Endothelial cell (in vitro differentiated cells): ENCODE measurements around the gene PGBD1. TPM values are rescaled to one million over a fixed set of nuclear protein-coding genes. Genes with fewer than 3 reads are reported as not detected.
A peak's percentile ranks its signal among the peaks of the same experiment; 100 is the strongest.

ENCODE experiments used
- DNase-seq: peaks from one replicate; pipeline ENCODE4 v3.0.0; 2021; ENCODE audit warnings: low spot score
- H3K27ac Mint-ChIP-seq: one replicate; pipeline ENCODE4 v1.8.0; 2021; ENCODE audit warnings: mixed read lengths, inconsistent platforms; ENCODE audit not compliant: unreplicated experiment
- H3K27me3 Mint-ChIP-seq: one replicate; pipeline ENCODE4 v1.8.0; 2021; ENCODE audit warnings: mild to moderate bottlenecking, moderate library complexity, mixed read lengths, inconsistent platforms; ENCODE audit not compliant: unreplicated experiment
- H3K36me3 Mint-ChIP-seq: one replicate; pipeline ENCODE4 v1.8.0; 2021; ENCODE audit warnings: mild to moderate bottlenecking, low read depth, mixed read lengths, inconsistent platforms; ENCODE audit not compliant: unreplicated experiment
- H3K4me1 Mint-ChIP-seq: one replicate; pipeline ENCODE4 v1.8.0; 2021; ENCODE audit warnings: mild to moderate bottlenecking, mixed read lengths, inconsistent platforms; ENCODE audit not compliant: unreplicated experiment
- H3K4me3 Mint-ChIP-seq: one replicate; pipeline ENCODE4 v1.8.0; 2021; ENCODE audit warnings: mild to moderate bottlenecking, mixed read lengths, inconsistent platforms; ENCODE audit not compliant: unreplicated experiment
- H3K9me3 Mint-ChIP-seq: one replicate; pipeline ENCODE4 v1.8.0; 2021; ENCODE audit warnings: mixed read lengths, inconsistent platforms; ENCODE audit not compliant: unreplicated experiment
- total RNA-seq: library from RNA; stranded (reverse); fragmentation: NEBNext Ultra II Directional; extraction: Animal tissue kit (Norgen Biotek cat#: 25700); gene quantifications from one replicate; pipeline ENCODE4 v1.2.1, GENCODE V29; 2021; ENCODE audit not compliant: unreplicated experiment
- TF ChIP-seq, protein P1 (sequence below): fragments of 200-600 bp; sonication (generic); IDR thresholded peaks from one replicate; pipeline ENCODE4 v1.5.0; 2021; ENCODE audit warnings: antibody characterized with exemption; ENCODE audit not compliant: unreplicated experiment

PGBD1 gene
- total RNA-seq, 1 donor from 2014 or later, result 9.7 TPM

DNA sequence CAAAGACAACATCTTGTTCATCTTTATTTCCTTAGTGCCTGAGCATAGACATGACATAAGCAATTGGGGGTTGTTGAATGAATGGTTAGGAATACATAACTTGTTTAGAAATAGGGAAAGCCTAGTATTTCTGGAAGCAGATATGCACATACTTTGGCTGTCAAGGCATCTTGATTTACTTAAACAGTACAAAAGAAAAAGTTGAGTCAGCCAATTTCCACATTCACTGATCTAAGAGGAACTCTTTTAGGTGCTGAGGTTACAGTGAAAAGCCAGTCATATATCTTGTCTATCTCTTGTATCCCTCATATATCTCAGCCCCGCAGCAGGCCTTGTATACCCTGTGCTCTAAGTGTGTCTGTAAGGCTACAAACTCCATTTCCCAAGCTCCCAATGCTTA is 40.9 kb upstream of the PGBD1 start:
- TF ChIP-seq, protein P1, sequence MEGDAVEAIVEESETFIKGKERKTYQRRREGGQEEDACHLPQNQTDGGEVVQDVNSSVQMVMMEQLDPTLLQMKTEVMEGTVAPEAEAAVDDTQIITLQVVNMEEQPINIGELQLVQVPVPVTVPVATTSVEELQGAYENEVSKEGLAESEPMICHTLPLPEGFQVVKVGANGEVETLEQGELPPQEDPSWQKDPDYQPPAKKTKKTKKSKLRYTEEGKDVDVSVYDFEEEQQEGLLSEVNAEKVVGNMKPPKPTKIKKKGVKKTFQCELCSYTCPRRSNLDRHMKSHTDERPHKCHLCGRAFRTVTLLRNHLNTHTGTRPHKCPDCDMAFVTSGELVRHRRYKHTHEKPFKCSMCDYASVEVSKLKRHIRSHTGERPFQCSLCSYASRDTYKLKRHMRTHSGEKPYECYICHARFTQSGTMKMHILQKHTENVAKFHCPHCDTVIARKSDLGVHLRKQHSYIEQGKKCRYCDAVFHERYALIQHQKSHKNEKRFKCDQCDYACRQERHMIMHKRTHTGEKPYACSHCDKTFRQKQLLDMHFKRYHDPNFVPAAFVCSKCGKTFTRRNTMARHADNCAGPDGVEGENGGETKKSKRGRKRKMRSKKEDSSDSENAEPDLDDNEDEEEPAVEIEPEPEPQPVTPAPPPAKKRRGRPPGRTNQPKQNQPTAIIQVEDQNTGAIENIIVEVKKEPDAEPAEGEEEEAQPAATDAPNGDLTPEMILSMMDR, result no peak
- no peak for DNase-seq
- no peak overlapping the region for H3K27ac Mint-ChIP-seq
- no peaks in the 10 kb centered on the region for H3K9me3 Mint-ChIP-seq
- no peaks in the 10 kb centered on the region for H3K4me1 Mint-ChIP-seq
- no peak overlapping the region for H3K4me3 Mint-ChIP-seq
- H3K36me3 Mint-ChIP-seq, result peaks cover 19% of the 10 kb centered on the region
- H3K27me3 Mint-ChIP-seq, result no peaks in the 10 kb centered on the region

DNA sequence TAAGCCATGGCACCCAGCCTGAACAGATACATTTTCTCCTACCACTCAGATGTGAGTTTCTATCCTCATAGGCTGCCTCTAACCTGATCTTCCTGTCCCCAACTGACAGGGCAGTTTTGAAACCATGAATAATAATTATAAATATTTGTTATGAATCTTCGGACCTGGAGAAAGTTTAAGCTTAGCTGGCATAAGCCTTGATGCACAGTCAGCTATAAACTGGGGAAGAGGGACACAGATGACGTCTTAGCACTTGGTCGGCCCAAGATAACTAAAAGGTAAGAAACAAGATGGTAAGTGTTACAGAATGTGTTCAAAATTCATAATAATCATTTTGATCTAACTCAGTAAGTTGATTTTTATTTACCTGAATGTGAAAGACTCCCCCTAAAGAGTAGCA is 37.4 kb upstream of the PGBD1 start:
- no peak for DNase-seq
- Mint-ChIP-seq H3K4me1 (no peaks in the 10 kb centered on the region), H3K27me3 (no peaks in the 10 kb centered on the region), H3K27ac (no peak overlapping the region), H3K9me3 (no peaks in the 10 kb centered on the region), H3K36me3 (peaks cover 18% of the 10 kb centered on the region), H3K4me3 (no peak overlapping the region)
- TF ChIP-seq, protein P1, result no peak

DNA sequence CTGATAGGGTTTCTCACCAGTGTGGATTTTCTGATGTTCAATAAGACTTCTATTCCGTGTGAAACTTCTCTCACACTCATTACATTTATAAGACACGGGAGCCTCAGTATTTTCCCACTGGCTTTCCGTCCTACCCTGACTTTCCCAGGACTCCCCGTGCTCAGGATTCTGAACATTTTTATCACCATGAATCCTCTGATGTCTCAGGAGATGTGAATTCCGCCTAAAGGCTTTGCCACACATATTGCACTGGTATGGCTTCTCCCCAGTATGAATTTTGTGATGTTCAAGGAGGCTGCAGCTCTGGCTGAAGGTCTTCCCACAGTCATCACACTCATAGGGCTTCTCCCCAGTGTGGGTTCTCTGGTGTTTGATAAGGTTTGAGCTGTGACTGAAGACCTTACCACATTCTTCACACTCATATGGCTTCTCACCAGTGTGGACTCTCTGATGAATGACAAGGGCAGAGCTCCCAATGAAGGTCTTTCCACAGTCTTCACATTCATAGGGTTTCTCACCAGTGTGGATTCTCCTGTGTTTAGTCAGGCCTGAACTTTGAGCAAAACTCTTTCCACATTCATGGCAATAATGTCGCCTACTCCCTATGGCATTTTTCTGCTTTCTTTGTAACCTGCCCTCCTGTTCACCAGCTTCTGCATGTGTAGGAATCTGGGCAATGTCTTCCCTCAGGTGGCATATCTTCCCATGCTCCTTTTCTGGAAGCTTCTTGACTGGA is 36.0 kb upstream of the PGBD1 start:
- DNase-seq, result no peak
- H3K9me3 Mint-ChIP-seq, result no peaks in the 10 kb centered on the region
- H3K4me1 Mint-ChIP-seq, result peaks cover under 1% of the 10 kb centered on the region
- TF ChIP-seq, protein P1, result no peak
- no peaks in the 10 kb centered on the region for H3K27me3 Mint-ChIP-seq
- H3K36me3 Mint-ChIP-seq, result peaks cover 18% of the 10 kb centered on the region
- H3K4me3 Mint-ChIP-seq, result no peak overlapping the region
- no peak overlapping the region for H3K27ac Mint-ChIP-seq

DNA sequence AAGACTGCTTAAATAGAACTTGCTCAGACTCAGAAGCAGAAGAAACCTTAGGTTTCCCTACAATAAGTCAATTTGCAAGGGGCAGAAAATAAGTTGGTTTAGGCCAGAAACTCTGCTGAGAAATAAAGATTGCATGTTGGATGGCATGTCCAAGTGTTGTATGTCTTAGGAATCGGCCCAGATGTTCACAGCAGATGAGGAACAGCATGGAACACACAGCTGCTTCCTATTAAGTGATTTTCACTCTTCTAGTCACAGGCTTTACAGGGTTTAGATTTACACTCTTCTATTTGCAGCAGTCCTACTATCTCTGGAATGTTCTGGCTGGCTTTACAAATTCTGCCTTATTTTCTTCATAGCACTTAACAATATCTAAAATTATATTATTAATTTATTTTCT is 32.5 kb upstream of the PGBD1 start:
- H3K36me3 Mint-ChIP-seq, result peaks cover 18% of the 10 kb centered on the region

DNA sequence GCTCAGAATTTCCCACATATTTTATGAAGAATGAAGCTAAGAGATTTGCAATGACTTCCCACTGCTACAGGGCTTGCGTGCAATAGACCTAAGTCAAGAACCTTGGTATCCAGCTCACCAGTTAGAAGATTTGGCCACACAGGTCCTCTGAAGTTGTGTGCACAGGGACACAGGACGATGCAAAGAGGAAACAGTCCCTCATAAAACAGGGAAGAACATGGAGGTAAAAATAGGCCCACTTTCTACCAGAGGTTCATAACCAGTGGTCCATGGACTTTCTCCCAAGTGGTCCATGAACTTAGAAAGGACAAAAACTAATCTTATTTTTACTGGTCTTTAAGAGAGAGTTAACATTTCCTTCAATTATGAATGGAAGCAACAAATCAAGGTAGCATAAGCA is 30.6 kb upstream of the PGBD1 start:
- TF ChIP-seq, protein P1, result no peak
- Mint-ChIP-seq H3K4me3 (peak overlapping the region; percentile 88), H3K36me3 (peaks cover 10% of the 10 kb centered on the region), H3K9me3 (no peaks in the 10 kb centered on the region), H3K27me3 (peaks cover 2% of the 10 kb centered on the region), H3K4me1 (peaks cover 13% of the 10 kb centered on the region), H3K27ac (no peak overlapping the region)
- DNase-seq, result no peak

More for the DNA sequence above, 32.5 kb upstream of the PGBD1 start:
- H3K27me3 Mint-ChIP-seq, result peaks cover 2% of the 10 kb centered on the region
- H3K4me3 Mint-ChIP-seq, result no peak overlapping the region
- no peak overlapping the region for H3K27ac Mint-ChIP-seq
- TF ChIP-seq, protein P1, result no peak
- H3K9me3 Mint-ChIP-seq, result no peaks in the 10 kb centered on the region
- DNase-seq, result no peak
- H3K4me1 Mint-ChIP-seq, result peaks cover 13% of the 10 kb centered on the region
